GM18502 (cell line): ENCODE results near the gene FALEC.
"Not testable (repeated sequence)": the region's sequence is repeated elsewhere in the genome, so short reads cannot be mapped to it uniquely, and the experiment has no call there.

ENCODE experiments used
- ATAC-seq: cut with Tn5 transposase; IDR thresholded peaks from one replicate; pipeline ENCODE4 v1.9.1; 2021; ENCODE audit warnings: mild to moderate bottlenecking; ENCODE audit not compliant: unreplicated experiment, poor library complexity

The FALEC gene

DNA sequence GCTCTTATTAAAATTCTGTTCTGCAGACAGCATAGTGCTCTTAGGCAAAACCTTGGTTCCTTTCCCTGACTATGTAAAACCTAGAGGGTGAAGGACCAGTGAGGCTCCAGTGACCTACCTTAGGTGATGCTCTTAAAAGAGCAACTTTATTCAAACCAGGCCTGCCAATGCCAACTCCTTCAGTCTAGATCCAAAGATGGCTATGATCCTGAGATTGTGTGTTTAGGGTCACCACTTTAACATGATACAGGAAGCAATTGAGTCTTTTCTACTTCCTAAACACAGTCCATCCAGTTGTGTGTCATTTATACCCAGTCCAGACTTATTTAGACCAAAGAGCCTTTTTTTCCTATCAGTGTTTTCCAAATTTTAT is 53.0 kb downstream of the FALEC start:
- no peak for ATAC-seq

DNA sequence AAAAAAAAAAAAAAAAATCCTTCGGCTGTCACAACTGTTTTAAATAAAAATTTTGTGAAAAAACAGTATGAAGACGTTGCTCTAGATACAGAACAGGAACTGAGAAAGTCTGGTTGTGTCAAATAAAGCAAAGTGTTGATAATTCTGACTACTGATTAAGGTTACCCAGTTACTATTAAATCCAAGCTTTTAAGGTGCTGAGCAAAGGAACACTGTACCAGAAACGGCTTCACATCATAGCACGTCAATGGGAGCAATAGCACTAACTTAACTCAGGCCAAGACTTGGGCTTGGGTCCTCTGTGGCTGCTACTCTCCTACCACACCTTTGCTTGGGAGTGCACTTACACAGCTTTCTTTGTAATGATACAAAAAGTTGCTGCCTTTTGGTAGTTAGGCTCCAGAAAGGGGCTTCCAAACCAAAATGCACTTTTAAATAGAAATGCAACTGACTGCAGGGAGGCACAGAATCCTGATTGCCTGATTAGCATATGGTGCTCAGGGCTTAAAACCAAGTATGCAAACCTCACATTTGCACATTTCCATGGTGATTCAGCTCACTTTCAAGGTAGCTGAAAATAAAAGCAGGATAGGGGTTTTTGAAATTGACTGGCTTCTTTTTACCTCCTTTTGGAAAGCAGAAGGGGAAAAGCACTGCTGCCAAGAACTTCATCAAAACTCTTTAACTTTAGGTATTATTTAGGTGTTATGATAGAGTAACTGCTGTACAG is 57.5 kb downstream of the FALEC start:
- no peak for ATAC-seq

DNA sequence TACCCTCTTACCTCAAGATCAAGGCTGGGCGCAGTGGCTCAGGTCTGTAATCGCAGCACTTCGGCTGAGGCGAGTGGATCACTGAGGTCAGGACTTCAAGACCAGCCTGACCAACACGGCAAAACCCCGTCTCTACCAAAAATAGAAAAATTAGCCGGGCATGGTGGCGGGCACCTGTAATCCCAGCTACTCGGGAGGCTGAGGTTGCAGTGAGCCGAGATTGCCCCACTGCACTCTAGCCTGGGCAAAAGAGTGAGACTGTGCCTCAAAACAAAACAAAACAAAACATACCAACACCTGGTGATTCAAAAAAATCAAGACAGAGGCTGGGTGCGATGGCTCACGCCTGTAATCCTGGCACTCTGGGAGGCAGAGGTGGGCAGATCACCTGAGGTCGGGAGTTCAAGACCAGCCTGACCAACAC is 58.1 kb downstream of the FALEC start:
- ATAC-seq, result not testable (repeated sequence)

DNA sequence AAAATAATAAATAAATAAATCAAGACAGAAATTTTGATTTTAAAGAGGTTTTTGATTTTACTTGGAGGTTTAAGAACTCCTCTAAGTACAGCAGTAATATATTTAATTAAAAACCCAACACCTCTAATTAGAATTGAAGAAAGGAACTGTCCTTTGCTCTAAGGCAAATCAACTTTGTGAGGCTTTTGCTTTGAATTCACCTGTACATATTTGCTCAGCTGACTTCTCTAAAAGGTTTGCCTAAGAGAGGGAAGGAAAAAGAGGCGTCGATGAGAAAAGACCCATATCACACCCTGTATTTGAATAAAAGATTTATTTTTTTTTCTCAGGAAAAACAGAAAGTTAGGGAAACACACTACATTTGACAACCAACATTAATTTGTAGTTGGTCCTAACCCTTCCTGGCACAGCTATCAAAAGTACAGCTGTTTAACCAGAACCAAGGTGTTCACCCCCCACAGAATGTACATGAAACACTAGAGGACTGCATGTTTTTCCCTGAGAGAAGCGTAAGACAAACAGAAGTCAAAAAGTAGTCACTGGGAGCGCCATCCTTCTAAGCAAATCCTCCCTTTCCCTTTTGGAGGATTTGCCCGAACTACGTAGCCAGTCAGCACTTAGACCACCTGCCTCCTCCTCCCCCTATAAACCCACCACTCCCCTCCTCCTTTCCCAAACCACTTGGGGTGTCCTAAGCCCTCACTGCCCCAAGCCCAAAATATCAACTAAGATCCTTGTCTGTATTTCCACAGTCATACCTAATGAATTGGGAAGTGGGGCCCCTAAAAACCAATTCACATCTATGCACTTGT is 58.9 kb downstream of the FALEC start:
- ATAC-seq, result no peak

DNA sequence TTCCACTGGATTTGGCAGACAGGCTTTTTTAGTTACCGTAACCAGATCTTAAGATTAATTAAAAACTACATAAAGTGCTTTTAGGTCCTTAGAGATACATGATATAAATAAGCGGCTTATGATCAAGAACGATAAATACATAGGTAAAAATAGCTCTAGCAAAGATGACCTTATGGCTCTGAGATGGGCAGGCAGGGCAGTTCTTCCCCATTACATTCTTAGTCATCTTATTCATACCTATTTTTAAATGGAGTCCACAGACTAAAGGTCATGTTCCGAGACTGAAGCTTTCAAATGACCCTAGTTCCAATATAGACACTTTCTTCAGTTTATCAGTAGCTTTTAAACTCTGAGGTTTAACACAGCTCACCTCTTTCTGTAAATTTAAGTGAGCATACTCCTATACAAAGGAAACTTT is 59.5 kb downstream of the FALEC start:
- ATAC-seq, result no peak

- no peak for ATAC-seq
These were observed 60.2 kb downstream of the FALEC start for GRCh38 chr1:150575518-150576366.

- ATAC-seq, result no peak
These were observed 60.8 kb downstream of the FALEC start for GRCh38 chr1:150576367-150576711.

DNA sequence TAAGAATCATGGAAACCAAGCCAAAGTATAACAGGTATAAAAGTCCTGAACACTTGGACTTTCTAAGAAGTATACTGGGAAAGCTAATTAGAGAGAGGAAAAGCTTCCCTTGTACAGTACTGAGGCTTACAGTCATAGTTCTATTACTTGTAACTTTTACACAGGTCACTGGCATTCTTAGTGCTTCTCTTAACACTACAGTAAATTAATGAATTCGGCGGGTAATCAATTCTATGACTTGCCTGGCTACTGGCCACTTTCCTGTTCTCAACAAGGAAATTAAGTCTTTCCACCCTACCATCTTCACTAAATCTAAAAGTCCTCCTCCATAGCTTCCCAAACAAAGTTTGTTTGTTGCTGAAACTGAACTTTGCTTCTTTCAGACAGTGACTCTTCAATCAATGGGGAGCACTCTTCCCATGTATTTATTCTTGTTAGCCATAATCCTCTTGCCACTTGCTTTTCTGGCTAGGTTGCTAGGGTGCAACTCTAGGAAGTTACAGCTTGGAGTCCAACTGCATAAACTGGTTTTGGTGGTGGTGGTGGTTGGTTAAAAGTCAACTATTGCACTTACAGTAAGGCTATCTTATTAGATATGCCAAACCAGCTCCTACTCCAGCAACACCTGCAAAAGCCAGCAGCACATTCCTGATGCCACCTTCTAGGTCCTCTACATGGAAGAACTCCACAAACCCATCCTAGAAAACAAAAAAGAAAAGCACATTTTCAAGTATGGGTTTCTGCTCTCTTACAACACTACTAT is 61.4 kb downstream of the FALEC start:
- ATAC-seq, result no peak

DNA sequence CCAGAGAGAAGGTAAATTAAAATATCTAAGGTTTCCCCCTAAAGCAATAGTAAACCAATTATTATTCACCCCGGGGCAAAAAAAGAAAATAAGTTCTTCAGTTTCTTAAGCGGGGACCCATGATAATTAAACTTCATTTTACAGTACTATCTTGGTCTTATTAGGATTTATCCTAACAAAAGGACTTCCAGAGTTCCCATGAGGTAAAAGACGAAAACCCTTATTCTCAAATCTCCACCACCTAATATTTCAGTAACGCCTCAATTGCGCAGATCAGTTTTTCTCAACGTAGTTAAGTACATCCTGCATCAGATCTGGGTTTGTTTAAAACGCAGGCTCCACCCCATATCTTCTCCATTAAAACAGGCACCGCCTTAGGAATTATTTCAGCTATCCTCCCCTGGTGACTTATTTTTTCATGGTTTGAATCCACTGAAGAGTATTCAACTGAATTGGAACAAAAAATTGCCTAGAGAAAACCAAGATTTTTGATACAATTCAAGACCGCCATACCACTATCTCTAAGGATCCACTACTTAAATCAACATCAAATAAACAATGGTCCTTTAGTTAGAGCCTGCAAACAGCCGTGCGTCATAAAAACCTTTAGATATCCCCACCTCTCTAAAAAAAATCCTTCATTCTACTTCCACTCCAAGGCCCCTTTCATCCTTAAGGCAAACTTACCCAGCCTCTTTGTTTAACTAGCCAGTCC is 62.2 kb downstream of the FALEC start:
- ATAC-seq, result no peak

DNA sequence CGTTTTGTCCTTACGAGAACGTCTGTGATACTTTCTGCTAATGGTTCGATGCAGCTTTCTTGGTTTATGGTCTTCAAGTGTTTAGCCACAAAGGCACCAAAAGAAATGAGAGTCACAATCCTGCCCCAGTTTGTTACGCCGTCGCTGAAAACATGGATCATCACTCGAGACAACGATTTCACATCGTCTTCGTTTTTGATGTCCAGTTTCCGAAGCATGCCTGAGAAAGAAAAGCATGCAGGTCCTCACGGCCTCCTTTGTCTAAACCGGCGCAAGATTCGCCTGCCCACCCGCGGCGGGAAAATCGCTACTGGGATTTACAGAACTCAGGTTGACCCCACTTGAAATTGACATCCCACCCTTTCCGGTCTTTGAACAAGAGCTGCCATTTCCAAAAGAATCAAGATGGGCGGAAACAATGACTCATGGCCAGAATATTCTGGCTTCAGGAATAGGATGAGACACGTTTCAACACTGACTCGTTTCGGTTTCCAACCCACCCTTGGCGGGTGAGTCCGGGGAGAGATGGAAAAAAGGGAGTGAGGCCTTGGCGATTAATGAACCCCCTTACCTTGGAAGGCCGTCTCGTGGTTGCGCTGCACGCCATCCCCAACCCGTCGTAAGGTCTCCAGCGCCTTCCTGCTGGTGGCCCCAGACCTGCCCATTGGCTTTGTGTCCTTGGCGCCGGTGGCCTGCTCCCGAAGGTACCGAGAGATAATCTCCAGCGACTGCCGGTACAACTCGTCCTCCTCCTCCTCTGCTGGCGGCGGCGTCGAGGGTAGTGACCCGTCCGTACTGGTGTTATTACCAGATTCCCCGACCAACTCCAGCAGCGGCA is 62.9 kb downstream of the FALEC start:
- no peak for ATAC-seq

- ATAC-seq, result peak; percentile 90
These were observed 63.8 kb downstream of the FALEC start, which contains the start of gene MCL1 for GRCh38 chr1:150579110-150579944. TSS of gene MCL1 (minus strand) at chr1:150579610. CDS start at chr1:150579530, 80 bp downstream.

DNA sequence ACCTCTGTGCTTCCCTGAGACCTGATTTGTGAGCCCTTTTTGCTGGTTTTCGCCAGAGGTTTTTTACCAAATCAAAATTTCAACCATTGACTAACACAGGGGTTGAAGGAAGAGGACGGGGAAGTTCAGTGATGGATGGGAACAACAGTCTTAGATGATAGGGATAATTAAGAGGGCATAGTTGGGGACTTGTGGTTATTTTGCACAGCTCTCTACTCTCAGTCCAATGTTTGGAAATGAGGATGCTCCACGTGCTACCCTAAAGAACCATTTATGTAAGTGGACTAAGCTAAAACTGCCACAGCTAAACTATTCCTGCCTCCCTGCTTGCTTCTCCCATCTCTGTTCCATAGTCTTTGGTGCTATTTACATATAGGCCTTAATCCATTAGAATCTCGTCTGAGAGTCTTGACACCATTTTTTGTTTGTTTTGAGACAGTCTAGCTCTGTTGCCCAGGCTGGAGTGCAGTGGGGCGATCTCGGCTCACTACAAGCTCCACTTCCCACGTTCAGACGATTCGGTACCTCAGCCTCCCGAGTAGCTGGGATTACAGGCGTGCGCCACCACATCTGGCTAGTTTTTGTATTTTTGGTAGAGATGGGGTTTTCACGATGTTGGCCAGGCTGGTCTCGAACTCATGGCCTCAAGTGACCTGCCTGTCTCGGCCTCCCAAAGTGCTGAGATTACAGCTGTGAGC is 64.5 kb downstream of the FALEC start:
- no peak for ATAC-seq

GRCh38 chr1:150580966-150581365 is 65.4 kb downstream of the FALEC start:
- ATAC-seq, result not testable (repeated sequence)

- ATAC-seq, result not testable (repeated sequence)
These were observed 65.9 kb downstream of the FALEC start for GRCh38 chr1:150581437-150581836.

DNA sequence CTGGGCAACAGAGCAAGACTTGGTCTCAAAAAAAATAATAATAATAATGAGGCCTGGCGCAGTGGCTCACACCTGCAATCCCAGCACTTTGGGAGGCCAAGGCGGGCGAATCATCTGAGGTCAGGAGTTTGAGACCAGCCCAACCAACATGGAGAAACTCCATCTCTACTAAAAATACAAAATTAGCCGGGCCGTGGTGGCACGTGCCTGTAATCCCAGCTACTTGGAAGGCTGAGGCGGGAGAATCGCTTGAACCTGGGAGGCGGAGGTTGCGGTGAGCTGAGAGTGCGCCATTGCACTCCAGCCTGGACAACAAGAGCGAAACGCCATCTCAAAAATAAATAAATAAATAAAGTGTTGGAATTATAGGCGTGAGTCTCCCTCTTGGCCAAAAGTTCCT is 66.4 kb downstream of the FALEC start:
- not testable (repeated sequence) for ATAC-seq

- ATAC-seq, result no peak
These were observed 66.8 kb downstream of the FALEC start for GRCh38 chr1:150582371-150582770.
